OCI-LY3 (cell line): Measurements from ENCODE around the gene PPP2R2C.

Source experiments
- EZH2phosphoT487 ChIP-seq: fragments of 200-600 bp; shearing (Covaris generic); IDR thresholded peaks from 2 replicates; pipeline ENCODE4 v1.6.1; 2018; ENCODE audit warnings: antibody characterized with exemption, mixed run types, low read depth
- TF ChIP-seq, protein P1 (sequence below): fragments of 200-600, 300-600 bp; sonication (generic); IDR thresholded peaks from 2 replicates; pipeline ENCODE4 v1.5.1; 2014; ENCODE audit warnings: antibody characterized with exemption, low read length, low read depth

DNA sequence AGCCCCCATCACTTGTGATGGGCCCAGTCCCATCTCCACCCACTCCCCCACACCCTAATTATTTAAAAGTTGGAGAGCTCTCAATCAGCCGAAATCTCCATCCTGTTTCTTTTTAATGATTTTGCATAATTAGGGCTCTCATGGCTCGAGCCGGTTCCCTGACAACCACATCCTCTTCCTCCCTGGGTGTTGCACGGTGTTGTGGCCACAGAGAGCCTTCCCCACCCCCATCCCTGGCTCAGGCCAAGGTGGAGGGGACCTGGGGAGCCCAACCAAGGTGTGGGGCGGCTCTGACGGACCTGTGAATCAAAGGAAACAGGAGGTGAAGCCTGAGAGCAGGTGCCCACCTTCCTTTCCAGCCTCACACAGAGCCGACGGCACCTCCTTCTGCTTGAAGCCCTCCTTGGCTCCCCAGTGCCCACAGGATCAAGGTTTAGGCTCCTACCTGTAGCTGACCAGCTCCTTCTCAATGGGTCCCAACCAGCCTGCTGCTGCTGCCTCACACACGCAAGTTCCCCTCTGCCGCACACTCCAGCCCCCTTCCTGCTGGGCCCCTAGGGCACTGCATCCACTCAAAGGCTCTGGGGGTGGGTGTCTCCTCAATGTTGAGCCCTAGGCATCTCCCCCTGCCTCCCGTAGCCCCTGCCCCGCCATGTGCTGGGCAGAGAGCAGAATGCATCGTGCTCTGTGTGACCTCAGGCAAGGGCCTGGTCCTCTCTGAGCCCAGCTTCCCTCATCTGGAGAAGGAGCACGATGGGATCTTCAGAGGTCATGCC lies 134.1 kb downstream of the PPP2R2C start:
- TF ChIP-seq, protein P1, sequence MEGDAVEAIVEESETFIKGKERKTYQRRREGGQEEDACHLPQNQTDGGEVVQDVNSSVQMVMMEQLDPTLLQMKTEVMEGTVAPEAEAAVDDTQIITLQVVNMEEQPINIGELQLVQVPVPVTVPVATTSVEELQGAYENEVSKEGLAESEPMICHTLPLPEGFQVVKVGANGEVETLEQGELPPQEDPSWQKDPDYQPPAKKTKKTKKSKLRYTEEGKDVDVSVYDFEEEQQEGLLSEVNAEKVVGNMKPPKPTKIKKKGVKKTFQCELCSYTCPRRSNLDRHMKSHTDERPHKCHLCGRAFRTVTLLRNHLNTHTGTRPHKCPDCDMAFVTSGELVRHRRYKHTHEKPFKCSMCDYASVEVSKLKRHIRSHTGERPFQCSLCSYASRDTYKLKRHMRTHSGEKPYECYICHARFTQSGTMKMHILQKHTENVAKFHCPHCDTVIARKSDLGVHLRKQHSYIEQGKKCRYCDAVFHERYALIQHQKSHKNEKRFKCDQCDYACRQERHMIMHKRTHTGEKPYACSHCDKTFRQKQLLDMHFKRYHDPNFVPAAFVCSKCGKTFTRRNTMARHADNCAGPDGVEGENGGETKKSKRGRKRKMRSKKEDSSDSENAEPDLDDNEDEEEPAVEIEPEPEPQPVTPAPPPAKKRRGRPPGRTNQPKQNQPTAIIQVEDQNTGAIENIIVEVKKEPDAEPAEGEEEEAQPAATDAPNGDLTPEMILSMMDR: no peak
- no peak for TF ChIP-seq EZH2phosphoT487
